ENCODE data around the gene ABHD17C. TPM values are rescaled to one million over a fixed set of nuclear protein-coding genes. Genes with fewer than 3 reads are reported as not detected.

The ABHD17C gene
- total and polyA plus RNA-seq, 2 of the 8 experiments (the other 6 are each of a cell fraction or from before 2014, with no cell fraction given): 20.2 to 29.8 TPM

- peak overlapping the region; percentile 28; the same call in 1 of the 2 replicates for H2AFZ ChIP-seq (ENCODE audit: low read length)
- WGBS, 2 experiments (ENCODE audit: extremely low coverage in 1 of 2, insufficient coverage in 1 of 2, insufficient read length in 1 of 2, insufficient replicate concordance in 2 of 2, low coverage in 1 of 2, low lambda C conversion rate in 2 of 2, missing lambda C conversion rate in 1 of 2): 87% methylated on average over 6 of the region's 6 CpGs; no CpG with 5 or more reads in 1 of the 2 experiments
- H2BK15ac ChIP-seq (ENCODE audit: low read length): no peak overlapping the region
Observed at GRCh38 chr15:80673561-80674244, 21.4 kb upstream of the ABHD17C start.

More at GRCh38 chr15:80673561-80674244, 21.4 kb upstream of the ABHD17C start:
- Histone ChIP-seq H4K5ac (ENCODE audit: insufficient read length, low read depth, low read length) (no peak overlapping the region), H3K9me3 (ENCODE audit: insufficient read depth in 2 of 2, low read depth in 1 of 2, low read length in 1 of 2) (no peaks in the 10 kb centered on the region; a peak in 1 of 4 replicates), H2BK120ac (replicated peaks; ENCODE audit: low read depth, low read length) (no peak overlapping the region), H3K79me1 (ENCODE audit: low read depth, low read length) (no peaks in the 10 kb centered on the region), H3K56ac (replicated peaks; ENCODE audit: insufficient read length, low read depth, low read length) (no peak overlapping the region), H2BK12ac (ENCODE audit: low read depth, low read length) (no peak overlapping the region), H3K23ac (ENCODE audit: insufficient read length) (no peak overlapping the region), H4K91ac (replicated peaks; ENCODE audit: insufficient read length, low read length) (no peak overlapping the region), H3K23me2 (ENCODE audit: low read depth, low read length) (no peaks in the 10 kb centered on the region), H2BK5ac (ENCODE audit: low read depth, low read length) (no peak overlapping the region), H2AK5ac (ENCODE audit: low read depth, low read length) (no peak overlapping the region), H3K18ac (ENCODE audit: extremely low read depth, low read length) (no peak overlapping the region), H3K4me3 (ENCODE audit: extremely low read depth in 1 of 4, insufficient read depth in 2 of 4, low read depth in 3 of 4, low read length in 4 of 4) (no peak overlapping the region), H3K36me3 (ENCODE audit: control insufficient read depth in 2 of 4, insufficient read depth in 4 of 4, low read length in 3 of 4) (no peaks in the 10 kb centered on the region), H3K9ac (replicated peaks in 1 of 4; ENCODE audit: extremely low read depth in 1 of 4, low read depth in 3 of 4, low read length in 3 of 4) (no peak overlapping the region), H3K4me2 (ENCODE audit: insufficient read depth in 1 of 2, low read depth in 2 of 2, low read length in 2 of 2) (no peak overlapping the region), H3K27ac (ENCODE audit: low read depth, low read length) (no peak overlapping the region), H3K4me1 (replicated peaks in 1 of 4; ENCODE audit: control insufficient read depth in 3 of 4, insufficient read depth in 4 of 4, low read length in 3 of 4) (no peaks in the 10 kb centered on the region), H3K14ac (ENCODE audit: insufficient read length) (no peak overlapping the region), H3K79me2 (ENCODE audit: control insufficient read depth in 1 of 2, insufficient read depth in 2 of 2, low read length in 2 of 2) (no peaks in the 10 kb centered on the region), H2BK20ac (ENCODE audit: low read length) (no peak overlapping the region), H4K20me1 (replicated peaks in 1 of 2; ENCODE audit: control insufficient read depth in 1 of 2, insufficient read depth in 2 of 2, low read length in 2 of 2) (no peaks in the 10 kb centered on the region), H3K27me3 (replicated peaks in 1 of 4; ENCODE audit: control insufficient read depth in 3 of 4, extremely low read depth in 1 of 4, insufficient read depth in 3 of 4, low read length in 3 of 4) (no peaks in the 10 kb centered on the region), H4K8ac (ENCODE audit: extremely low read depth, insufficient read depth, low read length) (no peak overlapping the region), H3K4ac (replicated peaks; ENCODE audit: insufficient read length, low read depth, low read length) (no peak overlapping the region)
- TF ChIP-seq RAD21 (IDR thresholded peaks at IDR 0.05 in 1 of 2, conservative IDR thresholded peaks at IDR 0.05 in 1 of 2; ENCODE audit: low read depth in 2 of 2, low read length in 2 of 2) (0 out of 4 replicates have a peak, but pooled peaks have one; percentile 9 to 28), SUZ12 (IDR thresholded peaks at IDR 0.05; ENCODE audit: low read length) (no peak), CTCF (IDR thresholded peaks at IDR 0.05; ENCODE audit: control extremely low read depth in 1 of 3, insufficient read depth in 1 of 3, low read depth in 1 of 3, low read length in 3 of 3) (peak in 2 of 3 experiments; percentile 26 to 30; a peak in 1 of 4 replicates)
- no peak for DNase-seq (ENCODE audit: low read depth in 1 of 2, low spot score in 2 of 2)
- FAIRE-seq: no peak
- ChIA-PET CTCF (ENCODE audit: partially characterized antibody) (interaction anchor here (0.7 to 5.4 kb wide), 17 partner anchors 10 to 296 kb away, joined by 3 to 45 read pairs (median 4); partner anchors contain the start of gene CEMIP), POLR2A (ENCODE audit: partially characterized antibody) (no interaction called here)

All from H1 (cell line).